Measurements from ENCODE around the gene PHACTR1. TPM values are rescaled to one million over a fixed set of nuclear protein-coding genes. Genes with fewer than 3 reads are reported as not detected.

PHACTR1 gene
- total RNA-seq, 1 experiment from 2014 or later = 0.05 TPM

DNA sequence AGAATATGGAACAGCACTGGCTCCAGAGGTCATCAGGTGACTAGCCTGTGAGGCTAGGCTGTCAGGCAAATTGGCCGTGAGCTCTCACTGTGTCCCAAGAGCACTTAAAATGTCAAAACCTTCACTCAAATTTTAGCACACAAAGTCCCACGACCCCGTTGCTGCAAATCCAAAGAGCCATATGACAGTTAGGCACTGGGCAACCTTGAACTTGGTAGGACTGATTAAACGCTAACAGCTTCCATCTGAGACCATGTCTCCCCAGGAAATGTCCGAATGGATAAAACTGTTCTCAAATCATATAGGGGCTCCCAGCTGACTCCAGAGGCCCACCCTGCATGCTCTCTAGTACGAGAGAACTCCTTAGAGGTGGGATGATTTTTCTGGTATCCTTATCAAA, 196.6 kb downstream of the PHACTR1 start:
- in situ Hi-C loops (cut with HindIII; ENCODE audit: low pct_unique_long_range_greater_than_20kb, low sequenced_read_pairs) = no loop called here
- Histone ChIP-seq H3K4me3 (ENCODE audit: low read depth in 2 of 2, low read length in 2 of 2) (no peak overlapping the region), H3K9me3 (ENCODE audit: control insufficient read depth, insufficient read depth, low read depth, low read length) (no peaks in the 10 kb centered on the region), H3K36me3 (ENCODE audit: control insufficient read depth, insufficient read depth, low read length) (no peaks in the 10 kb centered on the region), H3K27me3 (ENCODE audit: control insufficient read depth, insufficient read depth, low read length) (no peaks in the 10 kb centered on the region), H3K4me1 (ENCODE audit: control insufficient read depth, insufficient read depth, low read length) (no peaks in the 10 kb centered on the region), H3K27ac (ENCODE audit: low read length) (no peak overlapping the region)
- no TSS peak for BruUV-seq (replicated peaks)
- no peak for TF ChIP-seq SIN3A (IDR thresholded peaks at IDR 0.05; ENCODE audit: borderline replicate concordance, insufficient read depth, low read depth, low read length)
- TF ChIP-seq, protein P1, sequence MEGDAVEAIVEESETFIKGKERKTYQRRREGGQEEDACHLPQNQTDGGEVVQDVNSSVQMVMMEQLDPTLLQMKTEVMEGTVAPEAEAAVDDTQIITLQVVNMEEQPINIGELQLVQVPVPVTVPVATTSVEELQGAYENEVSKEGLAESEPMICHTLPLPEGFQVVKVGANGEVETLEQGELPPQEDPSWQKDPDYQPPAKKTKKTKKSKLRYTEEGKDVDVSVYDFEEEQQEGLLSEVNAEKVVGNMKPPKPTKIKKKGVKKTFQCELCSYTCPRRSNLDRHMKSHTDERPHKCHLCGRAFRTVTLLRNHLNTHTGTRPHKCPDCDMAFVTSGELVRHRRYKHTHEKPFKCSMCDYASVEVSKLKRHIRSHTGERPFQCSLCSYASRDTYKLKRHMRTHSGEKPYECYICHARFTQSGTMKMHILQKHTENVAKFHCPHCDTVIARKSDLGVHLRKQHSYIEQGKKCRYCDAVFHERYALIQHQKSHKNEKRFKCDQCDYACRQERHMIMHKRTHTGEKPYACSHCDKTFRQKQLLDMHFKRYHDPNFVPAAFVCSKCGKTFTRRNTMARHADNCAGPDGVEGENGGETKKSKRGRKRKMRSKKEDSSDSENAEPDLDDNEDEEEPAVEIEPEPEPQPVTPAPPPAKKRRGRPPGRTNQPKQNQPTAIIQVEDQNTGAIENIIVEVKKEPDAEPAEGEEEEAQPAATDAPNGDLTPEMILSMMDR (IDR thresholded peaks at IDR 0.05) = no peak
- TF ChIP-seq, protein P2, sequence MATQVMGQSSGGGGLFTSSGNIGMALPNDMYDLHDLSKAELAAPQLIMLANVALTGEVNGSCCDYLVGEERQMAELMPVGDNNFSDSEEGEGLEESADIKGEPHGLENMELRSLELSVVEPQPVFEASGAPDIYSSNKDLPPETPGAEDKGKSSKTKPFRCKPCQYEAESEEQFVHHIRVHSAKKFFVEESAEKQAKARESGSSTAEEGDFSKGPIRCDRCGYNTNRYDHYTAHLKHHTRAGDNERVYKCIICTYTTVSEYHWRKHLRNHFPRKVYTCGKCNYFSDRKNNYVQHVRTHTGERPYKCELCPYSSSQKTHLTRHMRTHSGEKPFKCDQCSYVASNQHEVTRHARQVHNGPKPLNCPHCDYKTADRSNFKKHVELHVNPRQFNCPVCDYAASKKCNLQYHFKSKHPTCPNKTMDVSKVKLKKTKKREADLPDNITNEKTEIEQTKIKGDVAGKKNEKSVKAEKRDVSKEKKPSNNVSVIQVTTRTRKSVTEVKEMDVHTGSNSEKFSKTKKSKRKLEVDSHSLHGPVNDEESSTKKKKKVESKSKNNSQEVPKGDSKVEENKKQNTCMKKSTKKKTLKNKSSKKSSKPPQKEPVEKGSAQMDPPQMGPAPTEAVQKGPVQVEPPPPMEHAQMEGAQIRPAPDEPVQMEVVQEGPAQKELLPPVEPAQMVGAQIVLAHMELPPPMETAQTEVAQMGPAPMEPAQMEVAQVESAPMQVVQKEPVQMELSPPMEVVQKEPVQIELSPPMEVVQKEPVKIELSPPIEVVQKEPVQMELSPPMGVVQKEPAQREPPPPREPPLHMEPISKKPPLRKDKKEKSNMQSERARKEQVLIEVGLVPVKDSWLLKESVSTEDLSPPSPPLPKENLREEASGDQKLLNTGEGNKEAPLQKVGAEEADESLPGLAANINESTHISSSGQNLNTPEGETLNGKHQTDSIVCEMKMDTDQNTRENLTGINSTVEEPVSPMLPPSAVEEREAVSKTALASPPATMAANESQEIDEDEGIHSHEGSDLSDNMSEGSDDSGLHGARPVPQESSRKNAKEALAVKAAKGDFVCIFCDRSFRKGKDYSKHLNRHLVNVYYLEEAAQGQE (IDR thresholded peaks at IDR 0.05; ENCODE audit: insufficient read depth in 1 of 2, low read depth in 2 of 2, low read length in 1 of 2) = no peak
- TF ChIP-seq POLR2AphosphoS5 (IDR thresholded peaks at IDR 0.05; ENCODE audit: low read depth, low read length) = no peak
- no peak for TF ChIP-seq TCF7L2 (IDR thresholded peaks at IDR 0.05; ENCODE audit: low read depth, low read length)
- CTCF ChIA-PET = no interaction called here
- DNase-seq (ENCODE audit: low read depth, low spot score) (no peak), ATAC-seq (no peak)
- POLR2A ChIA-PET = no interaction called here
- intact Hi-C loops (cut with micrococcal nuclease; ENCODE audit: unreplicated experiment) = loop anchor here (10.0 kb wide), 1 partner anchor 422 kb away; no protein-coding TSS in a partner anchor

DNA sequence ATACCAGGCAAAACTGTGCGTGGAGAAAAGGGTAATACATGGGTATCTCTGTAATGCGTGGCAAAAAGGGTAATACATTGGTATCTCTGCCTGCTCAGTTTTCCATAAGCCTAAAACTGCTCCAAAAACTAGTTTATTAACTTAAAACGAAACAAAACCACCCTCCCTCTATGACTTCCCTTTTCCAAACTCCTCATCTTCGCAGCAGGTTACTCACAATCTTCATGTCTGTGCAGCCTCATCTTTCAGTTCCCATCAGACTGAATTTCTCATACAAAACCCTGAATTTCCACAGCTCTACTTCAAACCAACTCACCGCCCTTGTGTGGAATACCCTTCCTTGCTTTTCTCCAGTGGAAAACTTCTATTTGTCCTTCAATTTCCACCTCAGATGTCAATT, 199.4 kb downstream of the PHACTR1 start:
- CTCF ChIA-PET = no interaction called here
- no peak overlapping the region for H3K4me3 ChIP-seq (ENCODE audit: low read depth in 2 of 2, low read length in 2 of 2)
- H3K4me1 ChIP-seq (ENCODE audit: control insufficient read depth, insufficient read depth, low read length) = no peaks in the 10 kb centered on the region
- H3K9me3 ChIP-seq (ENCODE audit: control insufficient read depth, insufficient read depth, low read depth, low read length) = no peaks in the 10 kb centered on the region
- in situ Hi-C loops (cut with HindIII; ENCODE audit: low pct_unique_long_range_greater_than_20kb, low sequenced_read_pairs) (no loop called here), intact Hi-C loops (cut with micrococcal nuclease; ENCODE audit: unreplicated experiment) (loop anchor here (10.0 kb wide), 1 partner anchor 419 kb away; no protein-coding TSS in a partner anchor)
- ATAC-seq (no peak), DNase-seq (ENCODE audit: low read depth, low spot score) (no peak)
- H3K36me3 ChIP-seq (ENCODE audit: control insufficient read depth, insufficient read depth, low read length) = no peaks in the 10 kb centered on the region
- TF ChIP-seq, protein P2 (IDR thresholded peaks at IDR 0.05; ENCODE audit: insufficient read depth in 1 of 2, low read depth in 2 of 2, low read length in 1 of 2) = no peak
- TF ChIP-seq SIN3A (IDR thresholded peaks at IDR 0.05; ENCODE audit: borderline replicate concordance, insufficient read depth, low read depth, low read length) (no peak), TCF7L2 (IDR thresholded peaks at IDR 0.05; ENCODE audit: low read depth, low read length) (no peak), POLR2AphosphoS5 (IDR thresholded peaks at IDR 0.05; ENCODE audit: low read depth, low read length) (no peak)
- TF ChIP-seq, protein P1 (IDR thresholded peaks at IDR 0.05) = no peak
- no TSS peak for BruUV-seq (replicated peaks)
- no peak overlapping the region for H3K27ac ChIP-seq (ENCODE audit: low read length)
- no peaks in the 10 kb centered on the region for H3K27me3 ChIP-seq (ENCODE audit: control insufficient read depth, insufficient read depth, low read length)
- POLR2A ChIA-PET = no interaction called here
